Measurements from ENCODE around the gene CEP44.

CEP44 gene

GRCh38 chr4:174262624-174263444, 20.9 kb upstream of the CEP44 start:
- H3K4me1 ChIP-seq (ENCODE audit: insufficient read depth, low read length): no peaks in the 10 kb centered on the region

GRCh38 chr4:174263445-174263736, 20.3 kb upstream of the CEP44 start:
- Histone ChIP-seq H3K9ac (ENCODE audit: low read depth, low read length) (no peak overlapping the region), H3K4me1 (ENCODE audit: insufficient read depth, low read length) (no peaks in the 10 kb centered on the region), H3K36me3 (ENCODE audit: insufficient read depth, low read length) (no peaks in the 10 kb centered on the region), H3K9me3 (ENCODE audit: control insufficient read depth, insufficient read depth, low read length) (no peaks in the 10 kb centered on the region)

More at GRCh38 chr4:174262624-174263444, 20.9 kb upstream of the CEP44 start:
- Histone ChIP-seq H3K36me3 (ENCODE audit: insufficient read depth, low read length) (no peaks in the 10 kb centered on the region), H3K9me3 (ENCODE audit: control insufficient read depth, insufficient read depth, low read length) (no peaks in the 10 kb centered on the region), H3K9ac (ENCODE audit: low read depth, low read length) (no peak overlapping the region)

- H3K9ac ChIP-seq (ENCODE audit: low read depth, low read length): no peak overlapping the region
- no peaks in the 10 kb centered on the region for H3K9me3 ChIP-seq (ENCODE audit: control insufficient read depth, insufficient read depth, low read length)
- H3K36me3 ChIP-seq (ENCODE audit: insufficient read depth, low read length): no peaks in the 10 kb centered on the region
- H3K4me1 ChIP-seq (ENCODE audit: insufficient read depth, low read length): no peaks in the 10 kb centered on the region
These were observed 17.8 kb upstream of the CEP44 start for GRCh38 chr4:174265916-174266315.

GRCh38 chr4:174266416-174266815, 17.3 kb upstream of the CEP44 start:
- Histone ChIP-seq H3K9ac (ENCODE audit: low read depth, low read length) (no peak overlapping the region), H3K4me1 (ENCODE audit: insufficient read depth, low read length) (no peaks in the 10 kb centered on the region), H3K9me3 (ENCODE audit: control insufficient read depth, insufficient read depth, low read length) (no peaks in the 10 kb centered on the region), H3K36me3 (ENCODE audit: insufficient read depth, low read length) (no peaks in the 10 kb centered on the region)

- Histone ChIP-seq H3K9ac (ENCODE audit: low read depth, low read length) (no peak overlapping the region), H3K9me3 (ENCODE audit: control insufficient read depth, insufficient read depth, low read length) (no peaks in the 10 kb centered on the region), H3K4me1 (ENCODE audit: insufficient read depth, low read length) (no peaks in the 10 kb centered on the region), H3K36me3 (ENCODE audit: insufficient read depth, low read length) (no peaks in the 10 kb centered on the region)
These were observed 9.8 kb upstream of the CEP44 start for GRCh38 chr4:174273930-174274329.

- Histone ChIP-seq H3K4me1 (ENCODE audit: insufficient read depth, low read length) (no peaks in the 10 kb centered on the region), H3K9me3 (ENCODE audit: control insufficient read depth, insufficient read depth, low read length) (no peaks in the 10 kb centered on the region)
These were observed 9.3 kb upstream of the CEP44 start for GRCh38 chr4:174274436-174274835.

GRCh38 chr4:174275101-174275500, 8.6 kb upstream of the CEP44 start:
- no peaks in the 10 kb centered on the region for H3K9me3 ChIP-seq (ENCODE audit: control insufficient read depth, insufficient read depth, low read length)
- no peak overlapping the region for H3K9ac ChIP-seq (ENCODE audit: low read depth, low read length)
- H3K36me3 ChIP-seq (ENCODE audit: insufficient read depth, low read length): no peaks in the 10 kb centered on the region
- no peaks in the 10 kb centered on the region for H3K4me1 ChIP-seq (ENCODE audit: insufficient read depth, low read length)

More at GRCh38 chr4:174274436-174274835, 9.3 kb upstream of the CEP44 start:
- Histone ChIP-seq H3K36me3 (ENCODE audit: insufficient read depth, low read length) (no peaks in the 10 kb centered on the region), H3K9ac (ENCODE audit: low read depth, low read length) (no peak overlapping the region)

- Histone ChIP-seq H3K4me1 (ENCODE audit: insufficient read depth, low read length) (no peaks in the 10 kb centered on the region), H3K36me3 (ENCODE audit: insufficient read depth, low read length) (no peaks in the 10 kb centered on the region), H3K9ac (ENCODE audit: low read depth, low read length) (no peak overlapping the region), H3K9me3 (ENCODE audit: control insufficient read depth, insufficient read depth, low read length) (no peaks in the 10 kb centered on the region)
These were observed 6.3 kb upstream of the CEP44 start for GRCh38 chr4:174277433-174277832.

- no peaks in the 10 kb centered on the region for H3K36me3 ChIP-seq (ENCODE audit: insufficient read depth, low read length)
- no peak overlapping the region for H3K9ac ChIP-seq (ENCODE audit: low read depth, low read length)
- H3K4me1 ChIP-seq (ENCODE audit: insufficient read depth, low read length): no peaks in the 10 kb centered on the region
- H3K9me3 ChIP-seq (ENCODE audit: control insufficient read depth, insufficient read depth, low read length): no peaks in the 10 kb centered on the region
These were observed 5.2 kb upstream of the CEP44 start for GRCh38 chr4:174278467-174278866.

- H3K9me3 ChIP-seq (ENCODE audit: control insufficient read depth, insufficient read depth, low read length): no peaks in the 10 kb centered on the region
- H3K9ac ChIP-seq (ENCODE audit: low read depth, low read length): no peak overlapping the region
- no peaks in the 10 kb centered on the region for H3K4me1 ChIP-seq (ENCODE audit: insufficient read depth, low read length)
- no peaks in the 10 kb centered on the region for H3K36me3 ChIP-seq (ENCODE audit: insufficient read depth, low read length)
These were observed 4.1 kb upstream of the CEP44 start for GRCh38 chr4:174279433-174280155.

GRCh38 chr4:174281182-174281737, 2.5 kb upstream of the CEP44 start:
- Histone ChIP-seq H3K9me3 (ENCODE audit: control insufficient read depth, insufficient read depth, low read length) (no peaks in the 10 kb centered on the region), H3K4me1 (ENCODE audit: insufficient read depth, low read length) (0 out of 2 replicates have a peak, but pooled peaks cover 2% of the 10 kb centered on the region), H3K9ac (ENCODE audit: low read depth, low read length) (no peak overlapping the region), H3K36me3 (ENCODE audit: insufficient read depth, low read length) (no peaks in the 10 kb centered on the region)

GRCh38 chr4:174281901-174282300, 1.8 kb upstream of the CEP44 start:
- no peak overlapping the region for H3K9ac ChIP-seq (ENCODE audit: low read depth, low read length)
- H3K4me1 ChIP-seq (ENCODE audit: insufficient read depth, low read length): 0 out of 2 replicates have a peak, but pooled peaks cover 2% of the 10 kb centered on the region
- H3K36me3 ChIP-seq (ENCODE audit: insufficient read depth, low read length): no peaks in the 10 kb centered on the region
- no peaks in the 10 kb centered on the region for H3K9me3 ChIP-seq (ENCODE audit: control insufficient read depth, insufficient read depth, low read length)

- peak overlapping the region; percentile 99 for H3K9ac ChIP-seq (ENCODE audit: low read depth, low read length)
- no peaks in the 10 kb centered on the region for H3K36me3 ChIP-seq (ENCODE audit: insufficient read depth, low read length)
- no peaks in the 10 kb centered on the region for H3K9me3 ChIP-seq (ENCODE audit: control insufficient read depth, insufficient read depth, low read length)
- H3K4me1 ChIP-seq (ENCODE audit: insufficient read depth, low read length): 0 out of 2 replicates have a peak, but pooled peaks cover 2% of the 10 kb centered on the region
These were observed 740 bp upstream of the CEP44 start for GRCh38 chr4:174282836-174283506.

GRCh38 chr4:174284487-174284886, 776 bp downstream of the CEP44 start:
- H3K9ac ChIP-seq (ENCODE audit: low read depth, low read length): peak overlapping the region; percentile 99
- 0 out of 2 replicates have a peak, but pooled peaks cover 2% of the 10 kb centered on the region for H3K4me1 ChIP-seq (ENCODE audit: insufficient read depth, low read length)
- H3K9me3 ChIP-seq (ENCODE audit: control insufficient read depth, insufficient read depth, low read length): no peaks in the 10 kb centered on the region
- H3K36me3 ChIP-seq (ENCODE audit: insufficient read depth, low read length): no peaks in the 10 kb centered on the region

Data from ES-I3 (cell line).